Fibroblast of villous mesenchyme (primary cell): ENCODE measurements around the gene CCDC93. TPM values are rescaled to one million over a fixed set of nuclear protein-coding genes. Genes with fewer than 3 reads are reported as not detected.

Source experiments
- DNase-seq: peaks from one replicate; pipeline ENCODE4 v3.0.0-alpha.2; 2010; ENCODE audit warnings: low read depth
- H3K4me3 ChIP-seq: 2 replicates; pipeline ENCODE4 v1.5.1; 2011; ENCODE audit warnings: low read depth, mild to moderate bottlenecking, low read length
- total RNA-seq: library from RNA; depleted of rRNA; stranded (reverse); fragments of >200 nt; gene quantifications from 2 replicates; pipeline ENCODE4 v1.2.3, GENCODE V29; 2012
- TF ChIP-seq, protein P1 (sequence below): IDR thresholded peaks from 2 replicates; pipeline ENCODE4 v1.5.1; 2012; ENCODE audit warnings: low read depth, mild to moderate bottlenecking, low read length; ENCODE audit not compliant: insufficient read depth

The CCDC93 gene
- total RNA-seq, 1 donor: 28.1 TPM

DNA sequence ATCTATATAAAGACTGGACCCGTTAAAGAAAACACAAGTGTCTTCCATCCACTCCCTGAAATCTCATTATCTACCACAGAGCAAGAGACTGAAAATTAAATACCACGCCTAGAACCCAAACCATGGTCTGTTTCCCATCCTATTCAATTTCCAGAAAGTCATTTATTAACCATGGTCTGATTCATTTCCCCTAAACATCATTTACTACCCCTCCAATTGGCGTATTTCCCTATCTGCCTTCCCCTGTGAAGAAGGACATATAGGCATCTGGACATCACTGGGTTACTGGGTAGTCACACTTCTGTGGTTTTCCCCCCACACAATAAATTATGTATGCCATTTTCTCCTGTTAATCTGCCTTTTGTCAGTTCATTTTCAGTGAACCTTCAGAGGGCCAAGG is 30.8 kb downstream of the CCDC93 start:
- TF ChIP-seq, protein P1, sequence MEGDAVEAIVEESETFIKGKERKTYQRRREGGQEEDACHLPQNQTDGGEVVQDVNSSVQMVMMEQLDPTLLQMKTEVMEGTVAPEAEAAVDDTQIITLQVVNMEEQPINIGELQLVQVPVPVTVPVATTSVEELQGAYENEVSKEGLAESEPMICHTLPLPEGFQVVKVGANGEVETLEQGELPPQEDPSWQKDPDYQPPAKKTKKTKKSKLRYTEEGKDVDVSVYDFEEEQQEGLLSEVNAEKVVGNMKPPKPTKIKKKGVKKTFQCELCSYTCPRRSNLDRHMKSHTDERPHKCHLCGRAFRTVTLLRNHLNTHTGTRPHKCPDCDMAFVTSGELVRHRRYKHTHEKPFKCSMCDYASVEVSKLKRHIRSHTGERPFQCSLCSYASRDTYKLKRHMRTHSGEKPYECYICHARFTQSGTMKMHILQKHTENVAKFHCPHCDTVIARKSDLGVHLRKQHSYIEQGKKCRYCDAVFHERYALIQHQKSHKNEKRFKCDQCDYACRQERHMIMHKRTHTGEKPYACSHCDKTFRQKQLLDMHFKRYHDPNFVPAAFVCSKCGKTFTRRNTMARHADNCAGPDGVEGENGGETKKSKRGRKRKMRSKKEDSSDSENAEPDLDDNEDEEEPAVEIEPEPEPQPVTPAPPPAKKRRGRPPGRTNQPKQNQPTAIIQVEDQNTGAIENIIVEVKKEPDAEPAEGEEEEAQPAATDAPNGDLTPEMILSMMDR: no peak
- H3K4me3 ChIP-seq: no peak overlapping the region
- peak; percentile 26 for DNase-seq

DNA sequence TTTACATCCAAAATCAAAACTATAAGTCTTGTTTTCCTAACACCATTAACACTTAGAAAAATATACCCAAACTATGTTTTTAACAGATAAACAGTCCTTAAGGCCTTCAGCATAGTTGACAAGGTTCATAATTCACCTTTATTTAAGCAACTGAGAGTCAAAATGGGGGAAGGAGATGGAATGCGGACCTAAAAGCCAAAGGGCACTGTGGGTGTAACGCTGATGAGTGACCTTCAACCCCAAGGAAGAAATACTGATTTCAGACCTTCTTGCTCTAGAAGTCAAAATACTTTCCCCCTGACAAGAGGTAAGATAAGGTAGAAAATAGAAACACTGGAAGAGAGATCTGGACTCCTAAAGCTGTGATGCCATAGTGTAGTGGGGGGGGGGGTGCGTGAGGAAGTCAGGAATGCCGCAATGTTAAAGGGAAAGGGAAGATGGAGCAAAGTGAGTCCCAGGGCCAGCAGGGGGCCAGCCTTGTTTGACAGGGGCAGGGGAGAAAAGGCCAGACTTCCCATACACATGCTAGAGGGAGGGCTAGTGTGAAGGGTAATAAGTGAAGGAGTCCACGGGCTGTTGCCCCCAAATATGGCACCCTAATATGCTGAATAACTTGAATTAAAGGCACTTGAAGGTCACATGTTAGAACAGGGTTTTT is 31.4 kb downstream of the CCDC93 start:
- no peak for DNase-seq
- H3K4me3 ChIP-seq: no peak overlapping the region
- TF ChIP-seq, protein P1: peak; percentile 13

DNA sequence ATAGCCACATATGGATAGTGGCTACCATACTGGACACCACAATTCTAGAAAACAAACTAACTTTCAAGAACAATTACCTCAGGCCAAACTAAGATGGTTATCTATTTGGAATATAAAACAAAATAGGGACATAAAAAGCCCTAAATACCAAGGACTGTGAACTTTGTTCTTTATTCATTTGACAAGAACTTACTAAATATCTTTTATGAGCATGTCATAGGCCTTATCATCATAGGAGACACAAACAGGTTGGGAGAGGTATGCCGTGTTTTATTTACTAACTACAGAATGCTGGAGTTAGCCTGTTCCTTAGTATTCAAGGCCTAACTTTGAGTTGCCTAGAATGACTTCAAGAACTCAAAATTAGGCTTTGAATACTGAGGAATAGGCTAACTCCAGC is 32.1 kb downstream of the CCDC93 start:
- no peak overlapping the region for H3K4me3 ChIP-seq
- peak; percentile 72 for DNase-seq
- TF ChIP-seq, protein P1: no peak

DNA sequence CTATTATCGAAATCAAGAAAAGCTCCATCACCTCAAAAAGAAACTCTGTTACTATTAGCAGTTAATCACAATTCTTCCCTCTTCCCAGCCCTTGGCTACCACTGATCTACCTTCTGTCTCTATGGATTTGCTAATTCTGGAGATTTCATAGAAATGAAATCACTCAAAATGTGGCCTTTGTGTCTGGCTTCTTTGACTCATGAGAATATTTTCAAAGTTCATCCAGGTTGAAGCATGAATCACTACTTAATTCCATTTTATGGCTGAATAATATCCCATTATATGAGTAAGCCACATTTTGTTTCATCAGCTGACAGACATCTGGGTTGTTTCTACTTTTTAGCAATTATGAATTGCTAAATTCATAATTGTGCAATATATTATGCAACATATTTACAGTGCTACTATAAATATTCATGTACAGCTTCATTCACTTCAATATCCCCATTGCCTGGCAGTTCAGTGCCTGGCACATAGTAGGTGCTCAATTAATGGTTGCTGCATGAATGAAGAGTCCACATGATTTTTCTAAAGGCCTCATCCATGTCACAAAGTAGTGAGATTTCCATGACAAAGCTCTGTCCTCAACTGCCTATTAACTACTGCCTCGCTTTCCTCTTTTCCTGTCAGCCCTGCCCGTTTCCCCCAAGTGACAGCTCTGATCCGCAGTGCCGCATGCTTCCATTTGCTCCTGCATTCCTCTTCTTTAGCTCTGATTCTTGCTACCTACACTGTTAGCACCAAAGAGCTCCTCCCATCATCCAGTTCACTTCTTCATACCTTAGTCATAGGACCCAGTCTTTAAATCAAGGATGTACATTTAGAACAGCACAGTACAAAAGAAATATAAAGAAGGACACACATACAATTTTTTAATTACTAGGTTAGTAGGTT is 32.8 kb downstream of the CCDC93 start:
- peak; percentile 96 for DNase-seq
- TF ChIP-seq, protein P1: no peak
- H3K4me3 ChIP-seq: no peak overlapping the region

DNA sequence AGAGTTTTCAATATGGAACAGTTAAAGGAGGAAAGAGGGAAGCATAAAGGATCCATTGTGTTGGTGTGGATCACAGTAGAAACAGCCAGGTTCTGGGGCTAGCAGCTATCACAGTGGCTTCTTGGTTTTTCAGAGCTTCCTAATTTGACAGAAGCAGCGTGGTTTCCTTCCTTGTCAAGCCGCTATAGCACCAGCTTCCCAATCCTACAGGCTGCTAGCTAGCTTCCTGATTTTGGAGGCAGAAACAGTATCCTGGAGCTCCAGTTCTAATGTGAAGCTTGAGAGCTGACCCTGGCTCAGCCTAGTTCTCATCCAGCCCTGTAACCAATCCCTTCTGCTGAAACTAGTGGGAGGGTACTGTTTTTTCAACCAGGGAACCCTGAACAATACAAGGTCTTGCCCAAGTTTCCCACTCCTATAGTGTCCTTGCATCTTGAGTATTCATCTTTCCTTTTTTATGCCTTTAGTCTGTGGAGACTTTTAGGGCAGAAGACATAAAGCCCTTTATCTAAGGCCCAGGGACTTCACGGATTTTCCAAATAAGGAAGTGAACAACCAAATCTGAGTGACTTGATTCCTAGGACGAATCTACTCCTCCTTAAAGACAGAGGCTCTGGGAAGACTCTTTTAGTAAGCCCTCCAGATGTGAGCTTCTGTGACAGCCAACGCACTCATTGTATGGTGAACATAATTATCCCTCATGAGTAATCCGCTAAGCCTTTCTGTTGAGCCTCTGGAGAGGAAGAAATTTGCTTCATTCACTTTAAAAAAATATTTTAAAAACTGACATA is 33.8 kb downstream of the CCDC93 start:
- peak; percentile 72 for DNase-seq
- no peak overlapping the region for H3K4me3 ChIP-seq
- TF ChIP-seq, protein P1: no peak

DNA sequence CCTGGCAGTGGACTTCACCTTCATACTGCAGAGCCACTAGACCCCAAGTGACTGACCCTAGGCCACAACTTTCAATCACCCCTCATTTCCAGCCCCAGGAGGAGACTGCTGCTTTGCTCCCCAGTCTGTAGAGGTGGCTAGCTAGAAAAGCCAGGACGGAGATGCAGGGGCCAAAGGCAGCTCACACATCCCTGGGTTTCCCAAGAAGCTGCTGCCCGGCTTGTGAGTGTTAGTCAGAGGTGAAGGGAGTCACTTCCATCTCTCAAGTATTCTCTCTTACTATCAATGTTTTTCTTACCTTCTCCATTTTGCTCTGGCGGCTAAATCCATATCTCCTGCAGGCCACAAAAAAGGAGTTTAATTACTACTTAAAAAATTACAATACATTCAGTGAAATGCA is 36.2 kb downstream of the CCDC93 start:
- no peak for DNase-seq
- H3K4me3 ChIP-seq: no peak overlapping the region
- TF ChIP-seq, protein P1: no peak
